ENCODE results near the gene SCFD1.
"Not testable (repeated sequence)": the region's sequence is repeated elsewhere in the genome, so short reads cannot be mapped to it uniquely, and the experiment has no call there.

The SCFD1 gene

DNA sequence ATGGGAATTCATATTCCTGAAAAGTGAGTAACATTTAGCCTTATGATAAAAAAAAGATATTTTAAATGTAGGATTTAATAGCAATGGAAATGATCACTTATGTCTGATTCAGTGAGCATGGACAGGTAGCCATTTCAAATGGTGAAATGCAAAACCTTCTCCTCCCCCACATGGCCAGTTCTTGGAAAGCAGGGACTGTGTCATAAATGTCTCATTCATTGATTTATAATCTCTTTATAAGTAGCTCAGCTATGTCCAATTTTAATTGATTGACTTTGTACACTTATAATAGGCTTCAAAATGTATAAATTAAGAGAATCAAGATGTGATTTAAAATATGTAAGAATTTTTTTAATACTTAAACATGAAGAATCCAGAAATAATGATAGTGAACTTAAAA, 24.6 kb upstream of the SCFD1 start:
- DNase-seq (ENCODE audit: low read depth): no peak
- H3K4me3 ChIP-seq (ENCODE audit: low read depth, low read length): no peak overlapping the region
- TF ChIP-seq, protein P1, sequence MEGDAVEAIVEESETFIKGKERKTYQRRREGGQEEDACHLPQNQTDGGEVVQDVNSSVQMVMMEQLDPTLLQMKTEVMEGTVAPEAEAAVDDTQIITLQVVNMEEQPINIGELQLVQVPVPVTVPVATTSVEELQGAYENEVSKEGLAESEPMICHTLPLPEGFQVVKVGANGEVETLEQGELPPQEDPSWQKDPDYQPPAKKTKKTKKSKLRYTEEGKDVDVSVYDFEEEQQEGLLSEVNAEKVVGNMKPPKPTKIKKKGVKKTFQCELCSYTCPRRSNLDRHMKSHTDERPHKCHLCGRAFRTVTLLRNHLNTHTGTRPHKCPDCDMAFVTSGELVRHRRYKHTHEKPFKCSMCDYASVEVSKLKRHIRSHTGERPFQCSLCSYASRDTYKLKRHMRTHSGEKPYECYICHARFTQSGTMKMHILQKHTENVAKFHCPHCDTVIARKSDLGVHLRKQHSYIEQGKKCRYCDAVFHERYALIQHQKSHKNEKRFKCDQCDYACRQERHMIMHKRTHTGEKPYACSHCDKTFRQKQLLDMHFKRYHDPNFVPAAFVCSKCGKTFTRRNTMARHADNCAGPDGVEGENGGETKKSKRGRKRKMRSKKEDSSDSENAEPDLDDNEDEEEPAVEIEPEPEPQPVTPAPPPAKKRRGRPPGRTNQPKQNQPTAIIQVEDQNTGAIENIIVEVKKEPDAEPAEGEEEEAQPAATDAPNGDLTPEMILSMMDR (IDR thresholded peaks at IDR 0.05; ENCODE audit: insufficient read depth, low read depth, low read length, missing control alignments): no peak

DNA sequence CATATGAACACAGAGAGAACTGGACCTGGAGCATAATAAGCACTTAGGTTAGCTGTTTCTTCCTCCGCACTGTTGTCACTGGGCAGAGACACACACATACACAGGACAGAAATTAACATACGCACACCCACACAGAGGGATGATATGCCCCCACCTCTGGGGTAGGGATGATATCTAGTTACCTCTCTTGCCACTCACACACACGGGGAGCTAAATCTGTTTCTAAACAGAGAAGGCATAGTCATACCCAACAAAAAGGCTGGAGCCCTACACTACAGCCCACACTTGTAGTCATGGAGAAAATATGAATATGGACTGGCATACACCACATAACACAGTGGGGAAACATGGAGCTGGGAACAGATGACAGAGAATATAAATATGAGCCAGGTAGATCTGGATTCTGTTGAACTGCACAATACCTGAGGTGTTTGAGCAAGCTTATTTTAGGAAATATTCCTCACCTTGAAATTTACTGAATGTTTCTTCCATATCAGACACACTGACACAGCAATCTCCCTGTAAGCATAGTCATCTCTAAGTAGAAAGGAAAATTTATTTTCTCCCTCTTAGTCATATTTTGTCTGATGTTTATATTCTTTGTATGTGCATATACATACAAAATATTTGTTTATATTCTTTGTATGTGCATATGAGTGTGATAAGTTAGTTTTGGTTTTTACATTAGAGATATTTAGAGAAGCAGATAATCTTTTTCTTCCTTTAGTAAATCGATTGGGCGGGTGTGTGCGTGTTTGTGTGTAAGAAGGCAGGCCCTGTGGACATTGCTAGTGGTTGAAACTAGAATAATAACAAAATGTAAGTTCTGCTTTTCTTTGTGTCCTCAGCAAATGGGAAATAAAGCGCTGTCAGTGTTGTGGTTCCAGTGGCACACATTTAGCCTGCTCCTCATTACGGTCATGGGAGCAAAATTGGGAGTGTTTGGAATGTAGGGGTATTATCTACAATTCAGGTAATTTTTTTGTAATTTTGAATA, 20.9 kb upstream of the SCFD1 start:
- TF ChIP-seq, protein P1 (IDR thresholded peaks at IDR 0.05; ENCODE audit: insufficient read depth, low read depth, low read length, missing control alignments): no peak
- DNase-seq (ENCODE audit: low read depth): peak; percentile 8
- no peak overlapping the region for H3K4me3 ChIP-seq (ENCODE audit: low read depth, low read length)

DNA sequence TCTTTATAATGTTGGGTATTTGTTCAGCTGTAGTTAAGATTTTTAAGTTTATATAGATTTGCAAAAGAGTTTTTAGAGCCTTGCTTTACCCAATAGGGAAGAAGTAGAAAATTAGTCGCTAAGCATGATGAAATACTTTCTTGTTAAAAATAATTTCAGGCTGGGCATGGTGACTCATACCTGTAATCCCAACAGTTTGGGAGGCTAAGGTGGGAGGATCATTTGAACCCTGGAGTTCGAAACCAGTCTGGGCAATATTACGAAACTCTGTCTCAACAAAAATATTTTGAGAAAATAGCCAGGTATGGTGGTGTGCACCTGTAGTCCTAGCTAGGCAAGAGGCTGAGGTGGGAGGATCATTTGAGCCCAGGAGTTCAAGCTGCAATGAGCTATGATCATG, 18.7 kb upstream of the SCFD1 start:
- DNase-seq (ENCODE audit: low read depth): no peak
- TF ChIP-seq, protein P1 (IDR thresholded peaks at IDR 0.05; ENCODE audit: insufficient read depth, low read depth, low read length, missing control alignments): no peak
- no peak overlapping the region for H3K4me3 ChIP-seq (ENCODE audit: low read depth, low read length)

DNA sequence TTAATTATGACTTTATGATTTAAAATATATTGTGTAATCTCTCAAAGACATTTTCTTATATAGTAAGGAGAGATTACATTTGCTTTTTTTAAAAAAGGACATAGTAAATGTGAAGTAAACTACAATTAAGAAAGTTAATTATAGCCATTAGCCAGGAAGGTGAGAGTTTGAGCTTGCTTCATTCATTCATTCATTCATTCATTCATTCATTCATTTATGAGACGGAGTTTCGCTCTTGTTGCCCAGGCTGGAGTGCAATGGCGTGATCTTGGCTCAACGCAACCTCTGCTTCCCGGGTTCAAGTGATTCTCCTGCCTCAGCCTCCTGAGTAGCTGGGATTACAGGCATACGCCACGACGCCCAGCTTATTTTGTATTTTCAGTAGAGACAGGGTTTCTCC, 17.4 kb upstream of the SCFD1 start:
- DNase-seq (ENCODE audit: low read depth); H3K4me3 ChIP-seq (ENCODE audit: low read depth, low read length): not testable (repeated sequence)

DNA sequence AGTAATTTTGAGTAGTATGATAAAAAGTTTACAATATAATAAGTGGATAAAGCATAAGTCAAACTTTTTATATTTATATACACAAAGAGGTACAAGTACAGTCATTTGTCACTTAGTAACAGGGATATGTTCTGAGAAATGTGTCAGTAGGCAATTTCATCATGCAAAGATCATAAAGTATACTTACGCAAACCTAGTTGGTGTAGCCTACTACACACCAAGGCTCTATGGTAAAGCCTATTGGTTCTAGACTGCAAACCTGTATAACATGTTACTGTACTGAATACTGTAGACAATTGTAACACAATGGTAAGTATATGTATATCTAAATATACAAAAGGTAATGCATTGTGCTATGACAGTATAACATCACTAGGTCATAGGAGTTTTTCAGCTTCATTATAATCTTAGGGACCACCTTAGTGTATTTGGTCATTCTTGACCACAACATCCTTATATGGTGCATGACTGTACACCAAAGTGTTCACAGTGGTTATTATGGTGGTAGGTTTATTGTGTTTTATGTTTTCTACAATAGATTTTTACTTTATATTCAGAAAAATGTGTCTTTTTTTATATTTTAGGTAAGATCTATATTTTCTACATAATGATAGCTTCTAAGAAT, 14.9 kb upstream of the SCFD1 start:
- TF ChIP-seq, protein P1 (IDR thresholded peaks at IDR 0.05; ENCODE audit: insufficient read depth, low read depth, low read length, missing control alignments): no peak
- H3K4me3 ChIP-seq (ENCODE audit: low read depth, low read length): no peak overlapping the region
- DNase-seq (ENCODE audit: low read depth): no peak

DNA sequence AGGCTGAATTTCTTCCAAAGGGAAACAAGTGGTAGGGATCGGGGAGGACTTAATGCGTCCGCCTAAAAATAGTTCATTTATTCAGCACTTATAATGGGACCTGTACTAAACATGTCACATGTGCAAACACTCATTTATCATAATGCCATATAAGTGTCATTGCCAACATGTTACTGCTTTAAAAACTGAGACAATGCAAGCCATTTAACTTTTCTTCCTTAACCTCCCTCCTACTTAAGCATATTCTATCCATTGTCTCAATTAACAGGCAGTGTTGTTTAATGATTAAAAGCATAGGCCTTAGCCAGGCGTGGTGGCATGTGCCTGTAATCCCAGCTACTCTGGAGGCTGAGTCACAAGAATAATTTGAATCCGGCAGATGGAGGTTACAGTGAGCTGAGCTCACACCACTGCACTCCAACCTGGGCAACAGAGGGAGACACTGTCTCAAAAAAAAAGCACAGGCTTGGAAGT, 13.5 kb upstream of the SCFD1 start:
- H3K4me3 ChIP-seq (ENCODE audit: low read depth, low read length): no peak overlapping the region
- DNase-seq (ENCODE audit: low read depth): no peak
- TF ChIP-seq, protein P1 (IDR thresholded peaks at IDR 0.05; ENCODE audit: insufficient read depth, low read depth, low read length, missing control alignments): no peak

DNA sequence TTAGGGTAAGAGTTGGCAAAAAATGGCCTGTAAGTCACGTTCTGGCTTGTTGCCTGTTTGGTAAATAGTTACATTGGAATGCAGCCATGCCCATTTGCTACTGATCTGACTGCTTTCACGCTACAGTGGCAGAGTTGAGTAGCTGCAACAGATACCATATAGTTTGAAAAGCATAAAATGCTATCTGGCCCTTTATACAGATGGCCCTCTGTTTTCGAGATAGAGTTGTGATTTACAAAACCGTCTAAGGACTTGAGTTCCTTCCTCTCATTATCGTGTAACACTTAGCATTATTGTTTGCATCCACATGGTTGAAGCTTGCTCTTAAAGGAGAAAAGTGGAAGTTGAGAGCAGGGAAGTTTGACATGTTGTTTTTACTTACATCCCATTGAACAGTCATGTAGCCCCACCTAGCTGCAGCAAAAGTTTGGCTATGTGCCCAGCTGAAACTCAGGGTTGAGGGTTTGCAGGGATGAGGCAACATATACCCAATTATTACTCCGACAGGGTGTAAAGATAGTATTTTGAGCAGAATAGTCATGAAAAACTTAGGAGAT, 11.3 kb upstream of the SCFD1 start:
- no peak overlapping the region for H3K4me3 ChIP-seq (ENCODE audit: low read depth, low read length)
- TF ChIP-seq, protein P1 (IDR thresholded peaks at IDR 0.05; ENCODE audit: insufficient read depth, low read depth, low read length, missing control alignments): no peak
- DNase-seq (ENCODE audit: low read depth): peak; percentile 27

Data from GM12865 (cell line).